Ascending aorta (tissue), 2 donors: ENCODE results near the gene CEACAM21. TPM values are rescaled to one million over a fixed set of nuclear protein-coding genes. Genes with fewer than 3 reads are reported as not detected.

Experiments used
- DNase-seq, 2 donors: peaks; one replicate each; pipeline ENCODE4 v3.0.0-alpha.2; 2019; ENCODE audit warnings: low spot score in 2 of 2
- H3K27ac ChIP-seq, 2 donors: fragments of 200-600 bp; sonication (generic); one replicate each; pipeline ENCODE4 v1.5.1; 2016 to 2017; ENCODE audit warnings: mild to moderate bottlenecking in 1 of 2
- H3K27me3 ChIP-seq: fragments of 200-600 bp; sonication (generic); one replicate; pipeline ENCODE4 v1.5.1; 2017
- H3K36me3 ChIP-seq, 2 donors: fragments of 200-600 bp; sonication (generic); one replicate each; pipeline ENCODE4 v1.5.1; 2016
- H3K4me1 ChIP-seq, 2 donors: fragments of 200-600 bp; sonication (generic); one replicate each; pipeline ENCODE4 v1.5.1; 2016 to 2017; ENCODE audit warnings: mild to moderate bottlenecking in 1 of 2
- H3K4me3 ChIP-seq, 2 donors: fragments of 200-600 bp; sonication (generic); one replicate each; pipeline ENCODE4 v1.5.1; 2016 to 2017; ENCODE audit warnings: mild to moderate bottlenecking in 1 of 2
- H3K9me3 ChIP-seq, 2 donors: fragments of 200-600 bp; sonication (generic); one replicate each; pipeline ENCODE4 v1.5.1; 2016
- intact Hi-C: fragments of 100-400 bp; cut with DNase I; formaldehyde crosslinking; loops from one replicate; pipeline ENCODE4 v1.15.1; 2023
- total RNA-seq: library from RNA; depleted of rRNA; stranded (reverse); fragments of >200 nt; gene quantifications from one replicate; pipeline ENCODE4 v1.1.0, GENCODE V29; 2016
- TF ChIP-seq, protein P1 (sequence below), 3 experiments: fragments of 200-600 bp in 2 of 3; fragments of 450-650 bp in 1 of 3; sonication (generic) in 2 of 3; IDR thresholded peaks; one replicate each; pipeline ENCODE4 v1.5.1; 2016 to 2019; ENCODE audit warnings: antibody characterized with exemption in 3 of 3, mild to moderate bottlenecking in 1 of 3, moderate library complexity in 1 of 3

Gene CEACAM21
- total RNA-seq, 1 donor from 2014 or later = not detected

DNA sequence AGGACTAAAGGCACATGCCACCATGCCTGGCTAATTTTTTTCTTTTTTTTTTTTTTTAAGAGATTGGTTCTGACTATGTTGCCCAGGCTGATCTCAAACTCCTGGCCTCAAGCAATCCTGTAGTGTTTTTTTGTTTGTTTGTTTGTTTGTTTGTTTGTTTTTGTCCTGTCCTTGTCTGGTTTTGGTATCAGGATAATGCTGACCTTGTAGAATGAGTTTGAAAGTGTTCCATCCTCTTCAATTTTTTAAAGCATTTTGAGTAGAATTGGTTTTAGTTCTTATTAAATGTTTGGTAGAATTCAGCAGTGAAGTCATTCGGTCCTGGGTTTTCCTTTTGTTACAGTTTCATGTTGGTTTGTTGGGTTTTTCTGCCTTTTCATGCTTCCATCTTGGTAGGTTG lies 31.7 kb downstream of the CEACAM21 start:
- intact Hi-C loops = no loop called here
- H3K4me3 ChIP-seq = no peak overlapping the region
- H3K9me3 ChIP-seq = no peaks in the 10 kb centered on the region
- H3K4me1 ChIP-seq = no peaks in the 10 kb centered on the region
- H3K27ac ChIP-seq = no peak overlapping the region
- no peaks in the 10 kb centered on the region for H3K27me3 ChIP-seq
- no peaks in the 10 kb centered on the region for H3K36me3 ChIP-seq
- TF ChIP-seq, protein P1, sequence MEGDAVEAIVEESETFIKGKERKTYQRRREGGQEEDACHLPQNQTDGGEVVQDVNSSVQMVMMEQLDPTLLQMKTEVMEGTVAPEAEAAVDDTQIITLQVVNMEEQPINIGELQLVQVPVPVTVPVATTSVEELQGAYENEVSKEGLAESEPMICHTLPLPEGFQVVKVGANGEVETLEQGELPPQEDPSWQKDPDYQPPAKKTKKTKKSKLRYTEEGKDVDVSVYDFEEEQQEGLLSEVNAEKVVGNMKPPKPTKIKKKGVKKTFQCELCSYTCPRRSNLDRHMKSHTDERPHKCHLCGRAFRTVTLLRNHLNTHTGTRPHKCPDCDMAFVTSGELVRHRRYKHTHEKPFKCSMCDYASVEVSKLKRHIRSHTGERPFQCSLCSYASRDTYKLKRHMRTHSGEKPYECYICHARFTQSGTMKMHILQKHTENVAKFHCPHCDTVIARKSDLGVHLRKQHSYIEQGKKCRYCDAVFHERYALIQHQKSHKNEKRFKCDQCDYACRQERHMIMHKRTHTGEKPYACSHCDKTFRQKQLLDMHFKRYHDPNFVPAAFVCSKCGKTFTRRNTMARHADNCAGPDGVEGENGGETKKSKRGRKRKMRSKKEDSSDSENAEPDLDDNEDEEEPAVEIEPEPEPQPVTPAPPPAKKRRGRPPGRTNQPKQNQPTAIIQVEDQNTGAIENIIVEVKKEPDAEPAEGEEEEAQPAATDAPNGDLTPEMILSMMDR (IDR thresholded peaks at IDR 0.05) = no peak
- DNase-seq = no peak

DNA sequence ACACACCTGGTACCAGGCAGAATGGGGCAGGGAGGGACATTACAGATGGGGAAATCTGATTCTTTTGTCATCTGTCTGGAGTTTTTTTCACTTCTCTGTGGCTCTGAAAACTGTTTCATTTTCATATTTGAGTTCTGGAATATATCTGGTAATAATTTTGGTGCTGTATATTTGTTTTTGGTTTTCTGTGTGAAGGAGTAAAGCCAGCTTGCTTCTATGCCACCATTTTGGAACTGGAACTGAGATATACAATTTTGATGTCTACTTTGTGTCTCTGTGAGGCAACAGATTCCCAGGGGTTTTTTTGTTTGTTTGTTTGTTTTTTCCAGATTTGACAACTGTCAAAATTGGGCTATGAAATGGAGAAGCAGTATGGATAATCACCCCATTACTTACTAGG lies 34.8 kb downstream of the CEACAM21 start:
- no peaks in the 10 kb centered on the region for H3K4me1 ChIP-seq
- TF ChIP-seq, protein P1 (IDR thresholded peaks at IDR 0.05) = no peak
- H3K4me3 ChIP-seq = no peak overlapping the region
- no peak overlapping the region for H3K27ac ChIP-seq
- no peak for DNase-seq
- intact Hi-C loops = no loop called here
- H3K9me3 ChIP-seq = no peaks in the 10 kb centered on the region
- no peaks in the 10 kb centered on the region for H3K36me3 ChIP-seq
- no peaks in the 10 kb centered on the region for H3K27me3 ChIP-seq

DNA sequence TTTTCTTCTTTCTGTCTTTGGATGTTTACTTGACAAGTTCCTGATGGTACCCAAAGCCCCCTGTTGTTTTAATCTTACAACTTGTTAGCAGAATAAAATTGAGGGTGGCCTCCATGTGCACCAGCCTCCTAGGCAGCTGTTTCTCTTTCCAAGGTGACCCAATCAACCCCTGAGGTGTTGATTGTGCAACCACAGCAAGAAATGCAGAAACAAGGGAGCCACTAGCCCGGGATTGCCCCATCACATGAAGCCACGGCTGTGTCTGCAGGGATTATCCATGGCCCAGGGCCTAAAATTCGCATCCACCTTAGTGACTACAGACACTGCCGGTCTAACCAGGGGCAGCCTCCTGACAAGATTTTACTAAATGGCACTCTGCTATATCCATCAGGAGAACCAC lies 36.5 kb downstream of the CEACAM21 start:
- no peak overlapping the region for H3K4me3 ChIP-seq
- H3K4me1 ChIP-seq = no peaks in the 10 kb centered on the region
- no peak for DNase-seq
- intact Hi-C loops = no loop called here
- H3K27me3 ChIP-seq = no peaks in the 10 kb centered on the region
- H3K9me3 ChIP-seq = no peaks in the 10 kb centered on the region
- no peaks in the 10 kb centered on the region for H3K36me3 ChIP-seq
- no peak overlapping the region for H3K27ac ChIP-seq
- TF ChIP-seq, protein P1 (IDR thresholded peaks at IDR 0.05) = no peak

DNA sequence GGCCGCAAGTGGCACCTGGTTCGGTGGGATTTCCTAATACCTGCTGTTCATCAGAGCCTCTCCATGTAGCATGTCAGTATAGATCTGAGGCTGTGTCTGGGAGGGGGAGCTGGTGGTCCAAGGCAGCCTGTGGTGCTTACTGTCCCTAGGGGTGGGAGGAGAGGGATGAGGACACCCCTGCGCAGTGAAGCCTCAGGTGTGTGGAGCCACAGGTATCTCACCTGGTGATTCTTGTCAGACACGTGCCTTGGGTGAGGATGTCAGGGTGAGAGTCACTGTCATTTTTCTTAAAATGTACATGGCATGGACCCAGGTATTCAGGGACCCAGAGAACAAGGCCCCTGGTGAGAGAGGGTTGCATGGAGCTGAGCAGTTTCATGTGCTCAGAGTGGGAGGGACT lies 39.2 kb downstream of the CEACAM21 start:
- intact Hi-C loops = no loop called here
- Histone ChIP-seq H3K27ac (no peak overlapping the region), H3K27me3 (no peaks in the 10 kb centered on the region), H3K4me3 (no peak overlapping the region), H3K36me3 (no peaks in the 10 kb centered on the region), H3K4me1 (no peaks in the 10 kb centered on the region), H3K9me3 (no peaks in the 10 kb centered on the region)
- no peak for DNase-seq
- TF ChIP-seq, protein P1 (IDR thresholded peaks at IDR 0.05) = no peak

DNA sequence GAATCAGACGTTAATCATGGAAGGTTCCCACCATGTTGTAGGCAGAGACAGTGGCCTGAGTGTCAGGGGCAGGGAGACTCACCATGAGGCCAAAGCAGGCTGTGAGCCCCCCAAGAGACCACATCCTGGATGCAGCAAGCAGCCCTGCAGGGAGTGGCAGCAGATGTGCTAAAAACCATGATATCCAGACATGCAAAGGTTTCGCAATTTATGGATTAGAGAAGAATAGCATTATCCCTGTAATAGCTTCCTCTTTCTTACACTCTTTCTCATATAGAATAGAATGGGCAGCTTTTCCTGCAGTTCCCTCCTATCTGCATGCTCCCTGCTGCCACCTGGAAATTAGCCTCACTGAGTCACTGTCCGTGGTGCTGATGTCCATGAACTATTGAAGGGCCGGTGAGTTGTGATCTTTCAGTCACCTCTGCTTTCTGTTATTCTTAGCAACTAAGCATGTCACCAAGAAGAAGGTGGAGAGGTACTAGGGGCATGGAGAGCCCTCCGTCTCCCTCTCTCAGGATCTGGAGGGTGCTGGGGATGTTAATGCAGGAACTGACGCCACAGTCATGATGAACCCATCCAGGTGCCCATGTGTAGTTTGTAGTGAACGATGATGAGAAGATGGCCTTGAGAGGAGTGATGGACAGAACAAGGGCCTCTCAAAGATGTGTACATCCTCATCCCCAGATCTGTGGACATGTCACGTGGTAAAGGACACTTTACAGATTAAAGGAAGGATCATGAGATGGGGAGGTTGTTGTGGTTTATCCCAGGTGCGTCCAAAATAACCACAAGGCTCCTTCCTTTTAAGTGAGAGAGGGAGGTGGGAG lies 41.0 kb downstream of the CEACAM21 start:
- H3K36me3 ChIP-seq = no peaks in the 10 kb centered on the region
- H3K9me3 ChIP-seq = no peaks in the 10 kb centered on the region
- H3K27me3 ChIP-seq = no peaks in the 10 kb centered on the region
- H3K4me3 ChIP-seq = no peak overlapping the region
- intact Hi-C loops = no loop called here
- no peak for DNase-seq
- no peaks in the 10 kb centered on the region for H3K4me1 ChIP-seq
- TF ChIP-seq, protein P1 (IDR thresholded peaks at IDR 0.05) = no peak
- H3K27ac ChIP-seq = no peak overlapping the region
